Stimulated activated CD8-positive, alpha-beta memory T cell treated with anti-CD3 and anti-CD28 coated beads, Interleukin-15, amount 100 ng/mL, for 4 hours (primary cell): ENCODE results near the gene ADAMTS17.

Experiments
- DNase-seq, 2 donors: peaks; one replicate each; pipeline ENCODE4 v3.0.0-alpha.2; 2020; ENCODE audit warnings: low read depth in 2 of 2

ADAMTS17 gene

DNA sequence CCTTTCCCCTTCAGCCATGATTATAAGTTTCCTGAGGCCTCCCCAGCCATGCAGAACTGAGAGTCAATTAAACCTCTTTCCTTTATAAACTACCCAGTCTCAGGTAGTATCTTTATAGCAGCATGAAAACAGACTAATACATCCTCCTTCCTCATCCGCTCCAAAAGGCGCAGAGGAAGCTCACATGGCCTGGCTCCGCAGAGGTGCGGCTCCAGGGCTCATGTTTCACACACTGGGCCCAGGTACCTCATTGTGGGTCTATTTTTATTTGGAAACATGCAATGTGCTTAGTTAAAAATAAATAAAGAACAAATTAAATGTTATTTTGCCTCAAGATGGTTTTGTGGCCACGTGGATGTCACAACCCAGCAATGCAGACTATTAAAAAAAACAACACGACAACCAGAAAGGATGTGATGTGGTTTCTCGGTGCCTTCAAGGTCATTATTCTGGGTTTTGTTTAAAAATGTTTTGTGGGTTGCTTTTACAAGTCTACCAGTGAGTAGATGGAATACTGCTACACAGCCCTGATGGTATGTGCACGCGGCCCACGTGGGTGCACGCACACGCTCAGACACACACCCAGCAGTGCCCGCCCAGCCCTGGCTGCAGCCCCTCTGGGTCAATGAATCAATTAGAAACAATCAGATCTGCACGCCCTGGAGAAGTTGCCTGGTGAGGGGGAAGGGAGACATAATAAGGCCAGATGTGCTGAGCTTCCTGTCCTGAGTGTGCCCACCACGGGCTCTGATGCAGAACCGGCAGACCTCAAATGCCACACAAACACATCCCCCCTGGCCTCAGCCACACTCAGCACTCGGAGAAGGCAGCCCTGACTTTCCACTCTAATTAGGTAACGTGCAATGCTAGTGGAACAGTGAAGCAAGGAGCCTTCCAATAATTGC, 140.1 kb downstream of the ADAMTS17 start:
- no peak for DNase-seq

DNA sequence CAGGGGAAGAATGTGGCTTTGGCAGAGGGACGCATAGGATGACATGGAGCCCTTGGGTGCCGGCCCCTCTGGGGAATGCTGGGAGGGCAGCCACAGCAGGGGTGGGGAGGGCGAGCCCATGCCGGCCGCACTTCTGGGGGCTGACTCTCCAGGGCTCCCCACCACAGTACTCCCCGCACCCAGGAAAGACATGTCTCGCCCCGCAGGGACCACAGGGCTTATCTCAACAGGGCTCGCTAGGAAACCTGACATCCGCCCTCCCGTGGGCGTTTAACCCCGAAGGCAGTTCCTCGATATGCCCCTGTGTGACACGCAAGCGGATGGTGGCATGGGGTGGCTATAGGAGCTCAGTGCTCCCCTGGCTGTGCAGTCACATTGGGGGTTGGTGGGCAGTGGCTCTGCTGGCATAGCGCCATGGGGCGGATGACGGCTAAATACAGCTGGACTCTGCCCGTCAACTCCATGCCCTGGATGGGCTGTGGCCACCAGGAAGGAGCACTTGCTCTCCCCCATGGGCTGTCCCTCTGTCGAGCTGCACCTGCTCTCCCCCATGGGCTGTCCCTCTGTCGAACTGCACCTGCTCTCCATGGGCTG, 141.4 kb downstream of the ADAMTS17 start:
- DNase-seq: no peak

DNA sequence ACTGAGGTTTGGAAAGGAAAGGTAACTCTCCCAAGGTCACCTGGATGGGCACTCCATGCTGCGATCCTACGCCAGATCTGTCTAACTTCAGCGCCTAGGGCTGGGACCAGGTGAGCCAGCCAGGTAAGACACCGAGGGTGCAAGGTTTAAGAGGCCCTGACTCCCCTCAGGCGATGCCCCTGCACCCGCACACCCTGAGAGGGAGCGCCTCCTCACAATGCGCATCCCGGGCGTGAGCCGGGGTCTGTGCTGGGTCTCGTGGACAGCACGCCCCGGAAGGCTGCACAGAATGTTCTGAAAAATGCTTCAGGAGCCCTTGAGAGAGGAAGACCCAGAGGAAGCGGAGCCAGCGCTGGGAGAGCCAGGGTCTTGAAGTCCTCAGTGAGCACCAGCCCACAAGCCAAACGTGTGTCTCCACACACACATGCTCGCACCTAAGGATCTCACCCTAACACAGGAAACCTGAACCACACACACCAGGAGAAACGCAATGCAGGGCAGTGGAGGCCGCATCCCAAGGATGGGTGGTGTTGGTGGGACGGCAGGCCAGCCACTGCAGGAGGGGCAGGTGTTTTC, 142.0 kb downstream of the ADAMTS17 start:
- DNase-seq: no peak

DNA sequence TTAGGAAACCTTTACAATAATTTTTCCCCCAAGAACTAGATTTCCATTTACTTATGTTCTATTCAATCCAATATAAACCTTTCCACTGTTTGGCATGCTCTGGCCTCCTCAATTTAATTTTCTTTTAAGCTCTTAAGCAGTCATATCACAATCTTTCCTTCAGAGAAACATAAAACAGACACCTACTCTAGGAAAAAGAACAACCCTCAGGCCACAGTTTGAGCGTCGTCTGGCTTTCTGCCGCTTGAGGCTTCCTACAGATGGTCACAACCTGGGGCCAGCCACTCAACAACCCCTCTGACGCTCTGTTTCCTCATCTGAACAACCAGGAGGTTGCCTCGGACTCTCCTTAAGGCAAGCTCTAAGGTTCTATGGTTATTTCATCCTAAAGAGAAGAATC, 143.3 kb downstream of the ADAMTS17 start:
- DNase-seq: no peak

DNA sequence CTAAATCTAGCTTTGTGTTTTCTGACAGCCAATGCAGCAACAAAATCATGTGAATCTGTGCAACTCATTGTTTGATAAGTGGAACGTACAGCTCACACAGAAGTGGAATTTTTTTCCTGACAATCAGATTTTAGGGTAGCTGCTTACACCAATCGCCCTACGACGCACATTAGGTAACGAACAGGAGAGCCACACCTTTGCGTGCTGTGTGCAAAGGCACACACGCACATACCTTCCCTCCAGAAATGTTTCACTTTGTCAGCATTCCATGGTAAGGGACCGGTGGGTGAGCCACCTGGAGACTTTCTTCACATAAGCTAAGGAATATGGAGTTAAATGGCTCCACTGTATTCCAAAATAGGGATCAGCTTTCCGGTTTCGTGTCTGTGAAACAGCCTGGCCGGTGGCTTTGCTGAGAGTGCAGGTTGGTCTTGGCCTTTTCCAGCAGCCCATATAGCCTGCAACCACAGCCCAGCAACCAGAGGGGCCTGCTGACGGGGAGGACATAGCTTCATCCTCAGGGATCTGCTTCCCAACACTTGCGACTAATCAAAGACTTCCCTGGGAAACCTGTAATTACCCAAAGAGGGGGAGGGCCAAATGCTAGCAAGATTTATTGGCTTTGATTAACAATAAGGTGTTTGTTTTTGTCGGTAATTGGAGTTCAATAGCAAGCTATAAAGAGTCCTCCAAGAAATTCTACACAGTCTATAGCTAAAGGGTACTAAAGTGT, 145.3 kb downstream of the ADAMTS17 start:
- DNase-seq: no peak

DNA sequence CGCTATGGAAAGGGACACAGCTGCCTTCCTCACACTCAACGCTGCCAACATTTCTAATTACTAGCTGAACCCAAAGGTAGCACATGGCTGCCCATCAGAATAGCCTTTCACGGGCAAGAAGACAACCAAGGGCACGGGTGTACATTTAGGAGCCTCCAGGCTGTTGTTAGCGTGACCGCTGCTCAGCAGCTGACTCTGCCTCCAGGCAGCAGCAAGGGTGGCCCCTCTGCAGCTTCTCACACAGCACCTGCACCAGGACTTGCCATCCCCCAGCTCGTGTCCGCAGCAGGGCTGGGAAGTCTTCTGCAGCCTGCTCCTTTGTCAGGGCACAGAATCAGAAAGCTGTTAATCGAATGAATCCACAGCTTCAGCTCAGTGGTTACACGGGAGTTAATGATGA, 146.8 kb downstream of the ADAMTS17 start:
- DNase-seq: no peak

DNA sequence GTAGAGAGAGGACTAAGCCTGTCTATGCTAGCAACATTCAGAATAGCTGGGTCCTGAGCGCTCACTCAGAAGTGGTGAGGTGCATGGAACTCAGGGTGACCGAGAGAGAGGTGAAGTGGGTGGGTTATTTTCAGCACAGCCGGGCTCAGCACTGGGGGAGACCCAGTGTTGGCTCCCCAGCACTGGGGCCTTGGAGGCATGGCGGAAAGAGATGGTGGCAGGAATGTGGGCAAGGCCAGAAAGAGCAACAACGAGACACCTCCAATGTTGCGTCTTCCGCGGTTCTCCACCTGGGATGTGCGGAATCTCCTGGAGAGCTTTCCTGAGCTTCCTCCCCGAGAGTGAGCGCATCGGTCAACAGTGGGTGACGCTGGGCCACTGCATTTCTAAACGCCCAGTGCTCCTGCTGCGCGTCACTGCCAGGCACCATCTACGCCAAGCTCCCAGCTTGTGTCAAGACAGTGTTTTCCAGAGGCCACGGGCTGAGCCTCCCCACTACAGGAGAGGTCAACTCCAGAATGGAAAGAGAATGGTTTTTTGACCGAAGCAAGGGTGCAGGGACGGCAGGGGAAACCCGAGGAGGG, 148.4 kb downstream of the ADAMTS17 start:
- DNase-seq: no peak

DNA sequence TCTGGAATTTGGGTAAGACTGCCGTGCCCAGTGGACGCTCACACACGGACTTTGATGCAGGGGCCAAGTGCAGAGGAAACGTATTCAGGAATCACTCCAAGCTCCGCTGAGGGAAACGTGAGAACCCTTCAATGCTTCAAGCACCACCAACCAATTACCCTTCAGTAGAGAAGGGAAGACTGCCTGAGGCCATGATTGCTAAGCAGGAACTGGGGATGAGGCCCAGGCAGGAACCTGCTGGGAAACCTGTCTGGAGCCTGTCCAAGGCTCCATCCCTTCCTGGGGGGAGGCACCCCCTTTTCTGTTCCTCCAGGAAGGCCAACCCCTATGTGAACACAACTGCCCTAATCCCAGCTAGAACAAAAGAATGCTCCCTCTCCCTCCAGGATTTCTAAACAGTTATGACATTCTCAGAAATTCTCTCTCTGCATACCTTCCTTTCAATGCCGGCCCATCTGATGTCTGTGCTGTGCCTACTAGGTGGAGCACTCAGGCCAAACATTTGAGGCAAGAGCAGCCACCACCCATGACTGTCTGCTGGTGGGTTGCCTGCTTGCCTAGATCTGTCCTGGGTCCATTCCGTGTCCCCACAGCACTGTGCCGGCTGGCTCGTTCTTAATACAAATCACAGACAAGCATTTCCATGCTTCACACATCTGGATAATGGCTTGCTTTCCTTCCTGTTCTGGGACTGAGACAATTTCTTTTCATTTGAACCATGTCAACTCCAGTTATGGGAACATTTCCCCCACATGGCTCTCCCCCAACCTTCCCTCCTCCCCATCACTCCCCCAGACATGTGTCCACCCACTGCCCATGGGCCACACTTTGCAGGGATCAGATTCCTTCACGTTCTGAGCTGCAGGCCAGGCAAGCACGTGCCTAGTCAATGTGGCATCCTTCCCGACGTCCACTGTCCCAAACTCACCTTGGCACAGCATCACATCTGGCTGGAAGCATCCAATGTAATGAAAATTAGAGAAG, 149.4 kb downstream of the ADAMTS17 start:
- no peak for DNase-seq

DNA sequence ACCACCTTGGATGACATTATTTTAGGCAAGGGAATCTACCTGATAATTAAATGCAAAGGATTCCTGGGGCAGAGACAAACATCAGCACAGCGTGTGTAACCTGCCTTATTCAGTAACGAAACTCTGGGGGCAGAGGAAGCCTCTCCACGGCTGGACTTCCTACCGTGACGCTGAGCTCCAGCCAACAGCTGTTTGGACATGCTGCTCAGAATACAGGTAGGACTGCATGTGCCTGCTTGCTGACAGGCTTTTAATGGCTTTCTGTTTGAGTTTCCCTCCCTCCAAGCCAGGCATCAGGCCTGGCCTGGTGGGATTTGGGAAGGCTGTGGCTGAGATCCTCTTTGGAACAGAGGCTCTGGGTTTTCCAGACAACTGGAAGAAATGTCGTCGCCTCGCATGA, 150.6 kb downstream of the ADAMTS17 start:
- DNase-seq: no peak

DNA sequence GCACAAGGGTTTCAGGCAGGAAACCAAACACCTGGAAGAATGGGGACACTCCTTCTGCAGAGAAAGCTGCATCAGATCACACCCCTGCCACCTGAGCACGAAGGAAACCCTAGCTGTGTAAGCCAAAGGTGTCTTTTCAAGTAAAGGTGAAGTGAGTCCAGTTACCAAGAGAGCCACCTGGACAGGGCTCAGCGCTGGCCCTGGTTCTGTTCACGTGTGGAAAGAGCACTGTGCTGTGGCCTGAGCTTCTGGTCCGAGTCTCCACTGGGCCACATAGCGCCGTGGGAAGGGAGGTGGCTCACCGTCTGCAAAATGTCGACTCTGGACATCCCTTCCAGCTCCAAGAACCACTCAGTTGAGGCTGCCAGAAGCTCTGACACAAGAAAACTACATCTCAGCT, 151.1 kb downstream of the ADAMTS17 start:
- no peak for DNase-seq

DNA sequence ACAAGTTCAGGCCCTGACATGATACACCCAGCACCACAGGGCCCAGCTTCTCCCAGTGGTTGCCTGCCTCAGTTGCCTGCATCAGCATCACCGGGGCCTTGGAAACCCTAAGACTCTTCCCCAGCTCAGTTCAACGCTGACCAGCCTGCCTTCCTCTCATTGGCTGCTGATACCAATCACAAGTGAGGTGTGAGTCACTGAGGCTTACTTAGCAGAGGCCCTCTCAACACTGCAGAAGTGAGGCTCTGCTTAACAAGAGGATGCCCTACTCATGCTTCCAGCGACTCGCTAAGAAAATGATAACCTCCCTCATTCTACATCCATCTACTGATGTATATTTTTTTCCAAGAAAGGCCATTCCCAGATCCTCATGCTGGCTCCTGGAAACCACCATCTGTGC, 151.9 kb downstream of the ADAMTS17 start:
- DNase-seq: no peak

DNA sequence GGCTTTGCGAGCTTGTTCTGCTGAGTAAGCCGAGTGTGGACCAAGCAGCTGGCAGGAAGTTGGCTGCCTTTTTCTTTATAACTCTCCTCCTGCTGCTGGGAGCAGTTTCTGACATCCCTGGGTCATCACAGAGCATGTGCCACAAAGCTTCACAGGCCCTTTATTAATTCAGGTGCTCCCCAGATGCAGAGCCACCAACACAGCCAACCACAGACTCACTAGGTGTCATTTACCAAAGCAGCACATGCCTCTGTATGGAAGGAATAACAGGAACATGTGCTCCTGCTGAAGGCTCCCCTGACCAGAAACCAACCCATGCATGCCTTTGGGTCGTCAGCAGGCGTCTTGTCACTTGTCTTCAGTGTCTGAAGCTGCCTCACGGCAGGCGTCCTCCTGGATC, 152.5 kb downstream of the ADAMTS17 start:
- no peak for DNase-seq

DNA sequence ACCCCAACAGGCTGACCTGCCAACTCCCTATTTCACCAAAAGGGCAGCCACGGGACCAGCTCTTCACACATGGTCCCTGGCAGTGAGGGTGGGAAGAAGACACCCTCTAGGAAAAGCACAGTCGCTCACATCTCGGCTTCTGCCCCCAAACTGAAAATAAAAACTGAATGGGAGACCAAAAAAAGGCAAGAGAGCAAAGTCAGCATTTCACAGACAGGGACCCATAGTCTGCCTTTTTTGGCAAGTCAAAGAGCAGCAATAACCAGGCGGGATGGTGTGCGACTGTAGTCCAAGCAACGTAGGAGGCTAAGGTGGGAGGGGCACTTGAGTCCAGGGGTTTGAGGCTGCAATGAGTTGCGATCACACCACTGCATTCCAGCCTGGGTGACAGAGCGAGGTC, 154.1 kb downstream of the ADAMTS17 start:
- DNase-seq: no peak

DNA sequence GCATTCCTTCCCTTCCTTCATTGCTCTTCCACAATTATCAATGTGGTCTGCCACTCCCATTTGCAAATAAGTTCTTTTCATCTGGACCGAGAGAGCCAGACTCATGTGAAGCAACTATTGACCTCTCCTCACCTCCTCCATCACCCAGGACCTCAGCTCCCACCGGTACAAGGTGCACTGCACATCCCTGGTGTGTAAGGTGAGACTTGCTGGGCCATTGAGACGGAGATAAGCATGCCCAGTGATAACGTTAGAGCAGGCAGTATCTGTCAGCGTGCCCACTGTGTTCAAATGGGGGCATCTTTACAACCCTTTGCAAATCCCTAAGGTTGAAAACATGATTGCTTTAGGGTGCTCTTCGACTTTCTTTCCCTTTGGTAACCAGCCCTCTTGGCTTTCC, 154.8 kb downstream of the ADAMTS17 start:
- DNase-seq: no peak

DNA sequence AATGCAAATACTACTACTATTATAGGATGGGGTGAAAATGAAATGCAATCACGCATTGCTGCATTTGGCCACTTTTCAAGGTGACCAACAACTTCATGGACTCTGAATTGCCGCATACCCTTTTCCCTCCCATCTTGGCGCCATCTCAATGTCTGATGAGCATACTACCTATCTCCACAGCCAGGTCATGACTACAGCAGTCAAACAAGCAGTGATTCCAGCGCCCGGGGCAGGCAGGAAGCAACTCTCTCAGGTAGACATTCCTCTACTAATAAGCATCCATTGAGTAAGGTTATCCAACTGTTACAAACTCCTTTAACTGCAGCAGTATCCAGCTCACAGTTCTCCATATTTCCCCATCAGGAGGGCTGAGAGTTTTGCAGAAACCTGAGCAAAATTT, 155.4 kb downstream of the ADAMTS17 start:
- DNase-seq: no peak

DNA sequence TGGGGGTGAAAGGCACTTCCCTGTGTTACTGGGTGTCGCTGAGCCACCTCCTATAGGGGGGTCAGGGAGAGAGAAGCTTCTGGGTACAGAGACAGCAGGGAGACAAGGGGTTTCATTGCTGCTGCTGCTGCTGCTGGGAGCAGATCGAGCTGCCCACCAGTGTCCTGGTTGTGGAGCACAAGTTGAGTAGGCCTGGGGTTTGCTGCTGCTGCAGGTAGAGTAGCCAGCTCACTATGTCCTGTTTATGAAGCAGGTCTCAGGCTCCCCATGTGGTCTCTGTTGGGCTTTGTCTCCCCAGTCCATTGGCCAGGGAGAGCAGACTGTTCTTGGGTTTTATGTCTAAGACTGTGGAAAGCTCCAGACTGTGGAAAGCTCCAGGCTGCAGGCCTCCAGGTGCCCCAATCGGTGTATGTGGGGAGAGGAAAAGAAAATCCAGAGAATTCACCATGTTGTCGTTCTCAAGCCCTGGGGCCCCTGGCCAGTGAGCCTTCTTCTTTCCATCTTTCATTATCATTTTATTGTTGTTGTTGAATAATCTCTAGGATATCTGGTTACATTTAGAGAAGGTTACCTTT, 157.8 kb downstream of the ADAMTS17 start:
- DNase-seq: no peak

DNA sequence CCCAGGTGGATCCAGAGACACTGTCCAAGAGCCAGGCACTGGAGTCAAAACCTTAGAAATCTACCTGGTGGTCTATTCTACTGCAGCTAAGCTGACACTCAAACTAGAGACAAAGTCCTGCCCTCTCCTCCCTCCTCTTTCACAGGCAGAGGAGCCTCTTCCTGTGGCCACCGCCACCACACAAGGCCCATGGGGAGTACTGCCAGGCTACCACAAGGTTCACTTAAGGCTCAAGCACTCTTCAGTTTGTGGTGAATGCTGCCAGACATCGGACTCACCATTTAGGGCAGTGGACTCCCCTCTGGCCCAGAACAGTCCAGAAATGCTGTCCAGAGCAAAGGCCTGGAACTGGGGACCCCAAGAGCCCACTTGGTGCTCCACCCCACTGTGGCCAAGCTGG, 160.9 kb downstream of the ADAMTS17 start:
- no peak for DNase-seq

DNA sequence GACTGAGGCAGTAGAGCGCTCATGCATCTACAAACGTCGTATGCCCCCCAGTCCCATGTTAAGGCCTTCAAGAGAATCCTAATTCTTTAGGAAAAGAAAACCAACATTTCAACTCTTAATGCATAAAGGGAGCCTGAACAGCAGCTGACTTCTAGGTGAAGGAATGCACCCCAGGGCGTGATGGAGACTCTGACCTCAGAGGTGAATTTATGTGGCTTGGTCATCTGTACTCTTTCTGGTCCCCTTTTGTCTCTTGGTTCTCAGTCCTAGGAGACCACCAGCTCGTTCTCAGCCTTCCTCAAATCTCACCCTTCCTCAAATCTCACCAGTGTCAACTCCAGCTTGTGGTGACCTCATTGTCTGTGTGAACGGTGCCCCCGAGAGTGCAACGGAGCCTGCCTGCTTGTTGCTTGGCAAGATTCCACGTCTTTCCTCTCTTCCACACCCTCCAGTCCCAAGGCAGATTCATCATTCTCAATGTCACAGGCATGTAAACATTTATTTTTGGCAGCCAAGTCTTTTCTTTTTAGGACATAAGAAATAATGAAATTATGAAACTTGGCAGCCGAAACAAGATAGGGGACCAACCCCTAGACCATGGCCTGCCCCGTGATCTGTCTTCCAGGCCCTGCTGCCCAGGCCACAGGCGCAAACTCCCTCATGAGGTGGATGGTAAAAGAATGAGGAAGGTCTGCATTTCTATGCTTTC, 166.2 kb downstream of the ADAMTS17 start:
- DNase-seq: no peak

DNA sequence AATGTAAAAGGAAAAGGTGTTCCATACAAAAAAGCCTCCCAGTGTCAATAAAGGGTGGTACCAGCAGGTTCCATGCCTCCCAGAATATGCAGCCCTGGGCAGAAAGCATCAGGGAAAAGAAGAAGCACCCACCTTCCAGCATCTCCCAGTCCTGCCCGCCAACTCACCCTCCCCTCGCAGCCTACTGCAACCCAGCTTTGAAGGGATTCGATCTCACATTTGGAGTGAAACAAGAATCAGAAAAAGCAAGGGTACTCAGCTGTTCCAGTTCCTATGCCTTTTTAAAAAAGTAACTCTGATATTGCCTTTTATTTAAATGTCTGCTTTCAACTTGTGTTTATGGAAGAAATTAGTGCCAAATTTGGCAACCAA, 166.9 kb downstream of the ADAMTS17 start:
- DNase-seq: no peak
